GM19324 (cell line): Measurements from ENCODE around the gene ADCY3.

ENCODE experiments used
- ATAC-seq: cut with Tn5 transposase; IDR thresholded peaks from one replicate; pipeline ENCODE4 v1.9.1; 2021; ENCODE audit warnings: mild to moderate bottlenecking, moderate library complexity; ENCODE audit not compliant: unreplicated experiment, low FRiP score

The ADCY3 gene

DNA sequence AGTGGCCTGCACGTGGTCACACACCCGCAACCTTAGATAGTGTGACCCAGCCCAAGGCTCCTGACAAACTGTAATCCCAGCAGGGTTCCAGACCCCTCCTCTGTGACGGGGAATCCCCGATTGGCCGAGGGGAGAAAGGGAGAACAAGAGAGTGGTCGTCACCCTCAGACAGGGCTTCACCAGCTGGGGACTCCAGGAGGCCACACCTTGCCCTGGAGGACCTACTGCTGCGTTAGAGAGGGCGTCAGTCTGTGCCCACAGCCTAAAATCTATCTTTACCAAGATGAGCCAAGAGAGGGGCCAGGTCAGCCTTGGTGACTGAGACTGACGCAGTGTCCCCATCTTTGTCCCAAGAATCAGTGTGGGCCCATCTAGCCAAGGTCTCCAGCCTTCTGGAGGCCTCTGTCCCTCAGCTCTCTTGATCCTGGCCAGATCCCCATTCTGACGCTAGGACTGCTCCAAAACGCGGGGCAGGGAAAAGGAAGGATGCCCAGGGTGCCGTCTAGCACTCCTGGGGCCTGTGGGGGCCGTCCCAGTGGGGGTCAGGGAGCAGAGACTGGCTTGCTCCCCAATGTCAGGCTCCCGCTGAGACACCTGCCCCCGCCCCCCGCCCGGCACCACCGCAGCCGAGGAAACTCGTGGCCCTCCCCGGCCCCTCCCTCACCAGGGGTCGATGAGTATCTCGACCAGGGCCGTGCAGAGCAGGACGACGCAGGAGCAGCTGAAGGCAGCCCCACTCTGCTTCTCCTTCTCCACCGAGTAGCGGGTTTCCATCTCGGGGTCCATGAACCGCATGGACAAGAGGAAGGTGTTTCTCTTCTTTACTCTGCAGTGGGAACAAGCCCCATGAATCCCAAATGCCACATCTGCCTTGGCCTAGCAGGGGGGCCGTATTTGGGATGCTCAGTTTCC, 86.0 kb downstream of the ADCY3 start:
- ATAC-seq = no peak

DNA sequence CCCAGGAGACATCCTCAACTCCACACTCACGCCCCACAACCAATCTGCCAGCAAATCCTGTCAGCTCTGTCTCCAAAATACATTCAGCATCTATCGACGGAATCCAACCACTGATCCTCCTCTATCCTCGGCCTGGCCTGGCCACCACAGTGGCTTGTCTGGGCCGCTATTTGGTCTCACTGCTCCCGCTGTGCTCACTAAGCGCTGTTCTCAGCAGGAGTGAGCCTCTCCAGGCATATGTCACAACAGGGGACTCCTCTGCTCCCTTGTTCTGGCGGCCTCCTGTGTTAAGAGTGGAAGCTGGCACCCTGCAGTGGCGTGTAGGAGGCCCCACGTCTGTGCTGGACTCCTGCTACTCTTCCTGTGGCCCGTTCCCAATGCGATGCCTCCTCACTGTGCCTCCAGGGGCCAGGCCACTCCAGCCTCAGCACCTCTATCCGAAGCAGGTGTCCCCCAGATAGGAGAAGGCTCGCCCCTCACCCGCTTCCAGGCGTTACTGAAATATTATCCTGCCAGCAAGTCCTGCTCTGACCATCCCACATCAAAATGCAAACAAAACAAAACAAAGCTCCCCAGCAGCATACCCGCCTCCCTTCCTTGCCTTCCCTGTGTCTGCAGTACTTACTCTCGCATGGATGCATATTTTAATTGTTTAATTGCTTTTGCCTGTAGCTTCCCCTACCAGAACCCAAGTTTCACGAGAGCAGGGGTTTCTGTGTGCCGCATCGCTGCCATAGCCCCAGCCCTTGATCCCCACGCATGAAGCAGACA, 86.9 kb downstream of the ADCY3 start:
- ATAC-seq = no peak

- no peak for ATAC-seq
These were observed 87.5 kb downstream of the ADCY3 start for GRCh38 chr2:24832521-24832920.

- ATAC-seq = no peak
These were observed 88.0 kb downstream of the ADCY3 start for GRCh38 chr2:24832073-24832461.

GRCh38 chr2:24831221-24832072, 88.6 kb downstream of the ADCY3 start:
- ATAC-seq = no peak

DNA sequence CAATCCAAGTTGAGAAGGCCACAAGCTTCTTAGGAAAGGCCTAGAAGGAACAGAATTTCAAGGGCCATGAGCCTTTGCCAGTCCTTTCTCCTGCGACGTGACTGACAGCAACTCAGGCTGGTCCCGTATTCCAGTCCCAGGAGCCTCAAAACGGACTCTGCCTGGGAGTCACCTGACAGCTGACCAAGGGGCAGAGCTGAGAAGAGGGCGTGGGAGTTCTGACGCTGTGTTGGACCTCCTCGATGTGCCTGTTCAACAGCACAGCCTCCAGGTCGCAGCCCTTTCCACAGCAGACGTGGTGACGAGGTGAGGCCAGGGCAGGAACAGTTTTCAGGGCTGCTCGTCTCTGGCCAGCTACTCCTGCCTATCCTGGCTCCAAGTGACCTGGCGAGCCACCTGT, 89.3 kb downstream of the ADCY3 start:
- no peak for ATAC-seq

DNA sequence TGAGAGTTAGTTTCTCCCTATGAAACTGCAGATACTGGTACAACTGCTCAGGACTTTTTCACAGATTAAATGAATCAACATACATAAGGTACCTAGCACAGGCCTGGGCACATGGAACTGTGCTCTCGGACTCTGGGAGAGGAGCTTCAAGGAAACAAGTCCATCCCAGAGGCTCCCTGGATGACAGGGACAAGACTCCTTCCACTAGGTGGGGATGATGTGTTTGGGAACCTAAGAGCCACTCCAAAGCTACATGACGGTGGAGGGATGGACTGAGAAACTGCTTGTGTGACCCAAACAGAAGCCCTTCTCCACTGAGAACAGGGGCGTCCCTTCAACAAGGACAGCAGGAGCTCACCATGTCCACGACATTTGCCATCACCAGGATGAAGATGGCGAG, 89.7 kb downstream of the ADCY3 start:
- no peak for ATAC-seq

DNA sequence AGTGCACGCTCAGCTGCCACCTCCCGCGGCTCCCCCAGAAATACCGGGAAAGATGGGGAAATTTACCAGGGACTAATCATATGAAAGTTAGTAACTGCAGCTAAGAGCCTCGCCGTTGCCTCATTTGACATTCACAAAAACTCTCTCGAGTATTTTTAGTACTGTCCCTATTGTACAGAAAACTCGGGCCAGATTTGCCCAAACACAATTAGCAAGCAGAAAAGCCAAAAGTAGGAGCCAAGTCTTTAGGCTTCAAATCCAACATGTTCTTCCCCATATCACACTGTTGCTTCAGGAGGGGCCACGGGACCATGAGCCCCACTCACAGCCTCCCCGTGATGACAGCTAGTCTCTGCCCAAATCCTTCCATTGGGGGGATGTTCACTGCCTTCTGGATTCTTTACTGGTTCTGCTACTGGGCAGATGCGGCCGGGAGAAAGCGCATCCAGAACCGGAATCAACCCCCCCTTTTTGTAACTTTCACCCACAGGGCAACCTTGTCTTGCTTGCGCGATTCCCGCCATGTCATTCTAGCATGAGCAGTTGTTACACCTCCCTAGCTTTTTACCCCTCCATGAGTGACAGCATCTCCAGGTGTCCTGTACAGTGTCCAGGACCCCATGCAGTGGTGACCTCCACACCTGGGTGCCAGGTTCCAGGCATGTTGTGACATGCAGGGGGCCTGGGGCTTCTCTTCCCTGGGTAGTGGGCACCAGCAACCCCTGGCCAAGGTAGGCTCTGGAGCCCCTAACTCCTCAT, 91.6 kb downstream of the ADCY3 start:
- no peak for ATAC-seq

GRCh38 chr2:24827321-24828237, 92.5 kb downstream of the ADCY3 start:
- peak; percentile 60 for ATAC-seq

GRCh38 chr2:24826773-24827145, 93.3 kb downstream of the ADCY3 start:
- no peak for ATAC-seq

- no peak for ATAC-seq
These were observed 93.9 kb downstream of the ADCY3 start for GRCh38 chr2:24825883-24826772.

GRCh38 chr2:24824966-24825882, 94.8 kb downstream of the ADCY3 start:
- ATAC-seq = no peak

DNA sequence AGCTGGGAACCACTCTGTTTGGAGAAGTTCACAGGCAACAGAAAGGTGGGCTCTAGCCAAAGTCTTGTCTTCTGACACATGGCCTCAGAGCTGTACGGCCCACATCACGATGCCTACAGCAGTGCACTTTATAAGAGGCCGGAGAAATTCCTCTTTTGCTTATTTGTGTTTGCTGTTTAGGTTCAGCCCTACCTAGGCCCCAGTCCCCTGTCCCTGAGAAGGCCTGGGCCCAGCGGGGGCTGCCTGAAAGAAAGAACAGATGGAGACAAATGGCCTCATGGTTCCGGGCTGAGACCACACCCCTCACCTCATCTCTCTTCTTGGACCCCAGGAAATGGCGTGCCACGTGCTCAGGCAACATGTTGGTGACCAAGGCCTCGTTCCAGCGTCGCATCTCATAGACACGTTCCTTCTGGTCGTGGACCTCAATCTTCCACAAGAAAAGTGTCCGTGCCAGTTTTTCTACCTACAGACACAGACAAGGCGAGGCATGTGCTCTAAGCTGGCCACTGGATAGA, 95.9 kb downstream of the ADCY3 start:
- no peak for ATAC-seq

DNA sequence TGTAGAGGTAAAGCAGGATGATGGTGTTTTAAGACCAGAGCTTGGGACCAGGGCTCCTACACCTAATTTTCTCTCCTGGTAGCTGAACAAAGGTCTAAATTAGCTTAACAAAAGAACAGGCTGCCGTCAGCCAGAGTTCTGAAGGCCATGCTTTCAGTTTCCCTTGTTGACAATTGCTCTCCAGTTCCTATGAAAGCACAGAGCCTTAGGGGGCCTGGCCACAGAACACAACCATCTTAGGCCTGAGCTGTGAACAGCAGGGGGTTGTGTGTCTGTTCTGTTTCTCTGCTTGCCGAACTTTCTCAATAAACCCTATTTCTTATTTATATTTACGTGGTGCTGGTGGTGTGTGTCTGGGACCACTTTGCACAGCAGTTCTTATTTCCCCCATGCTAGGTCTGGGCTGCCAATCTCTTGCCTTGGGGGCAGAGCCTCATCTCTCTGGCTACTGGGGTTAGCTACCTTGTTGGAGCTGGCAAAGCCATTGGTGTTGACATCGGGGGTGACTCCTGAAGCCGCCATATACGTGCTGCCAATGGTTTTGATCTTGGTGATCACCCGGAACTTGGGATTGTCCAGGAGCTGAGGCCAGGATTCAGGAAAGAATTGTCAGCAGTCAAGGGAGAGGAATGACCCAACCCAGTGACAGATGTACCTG, 97.9 kb downstream of the ADCY3 start:
- ATAC-seq = no peak

DNA sequence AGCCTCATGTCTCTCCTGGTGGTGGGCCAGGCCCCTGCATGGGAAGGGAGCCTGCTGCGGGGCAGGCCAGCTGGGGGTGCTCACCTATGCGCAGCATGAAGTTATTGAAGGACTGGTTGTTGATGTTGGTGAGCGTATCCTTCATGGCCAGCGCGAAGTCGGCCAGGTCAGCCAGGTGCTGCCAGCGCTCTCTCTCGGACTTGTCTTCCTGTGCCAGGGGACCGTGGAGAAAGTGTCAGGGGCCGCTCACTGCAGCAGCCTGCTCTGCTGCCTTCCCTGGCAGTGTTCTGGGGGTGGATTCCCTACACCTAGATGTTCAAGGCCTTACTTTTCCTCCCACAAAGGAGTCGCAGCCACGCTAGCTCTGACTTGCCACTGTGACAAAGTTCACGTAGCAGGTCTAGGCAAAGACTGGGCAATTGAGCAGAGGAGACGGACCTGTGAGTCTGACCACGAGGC, 98.6 kb downstream of the ADCY3 start:
- ATAC-seq = no peak
